ENCODE data around the gene MASP2. TPM values are rescaled to one million over a fixed set of nuclear protein-coding genes. Genes with fewer than 3 reads are reported as not detected.
"Not testable (repeated sequence)": the region's sequence is repeated elsewhere in the genome, so short reads cannot be mapped to it uniquely, and the experiment has no call there.

The MASP2 gene
- under 1 TPM in 1 of 2 donors, not detected in 1; 0.02 TPM for polyA plus RNA-seq

GRCh38 chr1:11046625-11047365, at the start of gene MASP2:
MASP2 (minus strand) TSS chr1:11047239; CDS start chr1:11047207, 32 bp downstream.
- Histone ChIP-seq H3K27ac (ENCODE audit: low read depth in 2 of 2, low read length in 1 of 2) (no peak within 1 kb of the TSS), H3K4me1 (ENCODE audit: control insufficient read depth in 2 of 2, insufficient read depth in 2 of 2, low read length in 1 of 2) (no peaks in the 10 kb centered on the region), H3K27me3 (ENCODE audit: control insufficient read depth in 1 of 2, insufficient read depth in 2 of 2, low read length in 2 of 2) (no peaks in the 10 kb centered on the region), H3K36me3 (ENCODE audit: control insufficient read depth in 2 of 2, insufficient read depth in 2 of 2, low read length in 1 of 2) (no peaks in the 10 kb centered on the region), H3K4me3 (ENCODE audit: low read depth in 1 of 2, low read length in 2 of 2) (no peak within 1 kb of the TSS), H3K9me3 (ENCODE audit: control insufficient read depth in 2 of 2, insufficient read depth in 1 of 2, low read depth in 1 of 2, low read length in 1 of 2) (no peaks in the 10 kb centered on the region)
- 91 to 93% methylated on average over 27 to 28 of the region's 28 CpGs for WGBS, 2 donors

- H3K4me1 ChIP-seq (ENCODE audit: control insufficient read depth in 2 of 2, insufficient read depth in 2 of 2, low read length in 1 of 2); H3K9me3 ChIP-seq (ENCODE audit: control insufficient read depth in 2 of 2, insufficient read depth in 1 of 2, low read depth in 1 of 2, low read length in 1 of 2); H3K27ac ChIP-seq (ENCODE audit: low read depth in 2 of 2, low read length in 1 of 2); H3K27me3 ChIP-seq (ENCODE audit: control insufficient read depth in 1 of 2, insufficient read depth in 2 of 2, low read length in 2 of 2); H3K4me3 ChIP-seq (ENCODE audit: low read depth in 1 of 2, low read length in 2 of 2): not testable (repeated sequence)
- WGBS, 2 donors = 98 to 100% methylated on average over 2 of the region's 3 CpGs
- H3K36me3 ChIP-seq (ENCODE audit: control insufficient read depth in 2 of 2, insufficient read depth in 2 of 2, low read length in 1 of 2) = peaks cover 14 to 17% of the 10 kb centered on the region in 2 donors
Observed at GRCh38 chr1:11083784-11084183, 36.7 kb upstream of the MASP2 start.

- WGBS, 2 donors = 60 to 71% methylated on average over 12 of the region's 12 CpGs
- H3K9me3 ChIP-seq (ENCODE audit: control insufficient read depth in 2 of 2, insufficient read depth in 1 of 2, low read depth in 1 of 2, low read length in 1 of 2) = no peaks in the 10 kb centered on the region
- no peak overlapping the region for H3K4me3 ChIP-seq (ENCODE audit: low read depth in 1 of 2, low read length in 2 of 2)
- no peaks in the 10 kb centered on the region for H3K27me3 ChIP-seq (ENCODE audit: control insufficient read depth in 1 of 2, insufficient read depth in 2 of 2, low read length in 2 of 2)
- peaks cover 0 to 5% of the 10 kb centered on the region in 2 donors for H3K4me1 ChIP-seq (ENCODE audit: control insufficient read depth in 2 of 2, insufficient read depth in 2 of 2, low read length in 1 of 2)
- peaks cover 21% of the 10 kb centered on the region in 2 donors for H3K36me3 ChIP-seq (ENCODE audit: control insufficient read depth in 2 of 2, insufficient read depth in 2 of 2, low read length in 1 of 2)
- H3K27ac ChIP-seq (ENCODE audit: low read depth in 2 of 2, low read length in 1 of 2) = no peak overlapping the region
Observed at GRCh38 chr1:11080931-11081330, 33.9 kb upstream of the MASP2 start.

- Histone ChIP-seq H3K4me1 (ENCODE audit: control insufficient read depth in 2 of 2, insufficient read depth in 2 of 2, low read length in 1 of 2) (peaks cover 0 to 5% of the 10 kb centered on the region in 2 donors), H3K4me3 (ENCODE audit: low read depth in 1 of 2, low read length in 2 of 2) (no peak overlapping the region), H3K27me3 (ENCODE audit: control insufficient read depth in 1 of 2, insufficient read depth in 2 of 2, low read length in 2 of 2) (no peaks in the 10 kb centered on the region), H3K27ac (ENCODE audit: low read depth in 2 of 2, low read length in 1 of 2) (no peak overlapping the region), H3K9me3 (ENCODE audit: control insufficient read depth in 2 of 2, insufficient read depth in 1 of 2, low read depth in 1 of 2, low read length in 1 of 2) (no peaks in the 10 kb centered on the region), H3K36me3 (ENCODE audit: control insufficient read depth in 2 of 2, insufficient read depth in 2 of 2, low read length in 1 of 2) (peaks cover 21 to 31% of the 10 kb centered on the region in 2 donors)
- 87 to 91% methylated on average over 2 of the region's 2 CpGs for WGBS, 2 donors
Observed at GRCh38 chr1:11078631-11079030, 31.6 kb upstream of the MASP2 start.

GRCh38 chr1:11073398-11073797, 26.4 kb upstream of the MASP2 start:
- H3K27me3 ChIP-seq (ENCODE audit: control insufficient read depth in 1 of 2, insufficient read depth in 2 of 2, low read length in 2 of 2); H3K9me3 ChIP-seq (ENCODE audit: control insufficient read depth in 2 of 2, insufficient read depth in 1 of 2, low read depth in 1 of 2, low read length in 1 of 2); H3K27ac ChIP-seq (ENCODE audit: low read depth in 2 of 2, low read length in 1 of 2); H3K4me3 ChIP-seq (ENCODE audit: low read depth in 1 of 2, low read length in 2 of 2); H3K4me1 ChIP-seq (ENCODE audit: control insufficient read depth in 2 of 2, insufficient read depth in 2 of 2, low read length in 1 of 2): not testable (repeated sequence)
- 82 to 84% methylated on average over 7 of the region's 7 CpGs for WGBS, 2 donors
- H3K36me3 ChIP-seq (ENCODE audit: control insufficient read depth in 2 of 2, insufficient read depth in 2 of 2, low read length in 1 of 2) = peaks cover 26 to 51% of the 10 kb centered on the region in 2 donors

GRCh38 chr1:11072216-11072917, 25.3 kb upstream of the MASP2 start:
- no peak overlapping the region for H3K4me3 ChIP-seq (ENCODE audit: low read depth in 1 of 2, low read length in 2 of 2)

GRCh38 chr1:11071463-11072215, 24.6 kb upstream of the MASP2 start:
- H3K4me1 ChIP-seq (ENCODE audit: control insufficient read depth in 2 of 2, insufficient read depth in 2 of 2, low read length in 1 of 2) = no peaks in the 10 kb centered on the region
- no peak overlapping the region for H3K27ac ChIP-seq (ENCODE audit: low read depth in 2 of 2, low read length in 1 of 2)
- no peak overlapping the region for H3K4me3 ChIP-seq (ENCODE audit: low read depth in 1 of 2, low read length in 2 of 2)
- H3K9me3 ChIP-seq (ENCODE audit: control insufficient read depth in 2 of 2, insufficient read depth in 1 of 2, low read depth in 1 of 2, low read length in 1 of 2) = no peaks in the 10 kb centered on the region
- H3K27me3 ChIP-seq (ENCODE audit: control insufficient read depth in 1 of 2, insufficient read depth in 2 of 2, low read length in 2 of 2) = no peaks in the 10 kb centered on the region
- H3K36me3 ChIP-seq (ENCODE audit: control insufficient read depth in 2 of 2, insufficient read depth in 2 of 2, low read length in 1 of 2) = peaks cover 28 to 53% of the 10 kb centered on the region in 2 donors
- 54 to 58% methylated on average over 15 of the region's 15 CpGs for WGBS, 2 donors

More at GRCh38 chr1:11072216-11072917, 25.3 kb upstream of the MASP2 start:
- Histone ChIP-seq H3K4me1 (ENCODE audit: control insufficient read depth in 2 of 2, insufficient read depth in 2 of 2, low read length in 1 of 2) (no peaks in the 10 kb centered on the region), H3K9me3 (ENCODE audit: control insufficient read depth in 2 of 2, insufficient read depth in 1 of 2, low read depth in 1 of 2, low read length in 1 of 2) (no peaks in the 10 kb centered on the region), H3K36me3 (ENCODE audit: control insufficient read depth in 2 of 2, insufficient read depth in 2 of 2, low read length in 1 of 2) (peaks cover 30 to 58% of the 10 kb centered on the region in 2 donors), H3K27me3 (ENCODE audit: control insufficient read depth in 1 of 2, insufficient read depth in 2 of 2, low read length in 2 of 2) (no peaks in the 10 kb centered on the region), H3K27ac (ENCODE audit: low read depth in 2 of 2, low read length in 1 of 2) (no peak overlapping the region)
- WGBS, 2 donors = 56 to 62% methylated on average over 13 of the region's 13 CpGs

GRCh38 chr1:11070876-11071275, 23.8 kb upstream of the MASP2 start:
- 80 to 81% methylated on average over 11 of the region's 11 CpGs for WGBS, 2 donors
- H3K27ac ChIP-seq (ENCODE audit: low read depth in 2 of 2, low read length in 1 of 2) = no peak overlapping the region
- no peaks in the 10 kb centered on the region for H3K27me3 ChIP-seq (ENCODE audit: control insufficient read depth in 1 of 2, insufficient read depth in 2 of 2, low read length in 2 of 2)
- peaks cover 30 to 48% of the 10 kb centered on the region in 2 donors for H3K36me3 ChIP-seq (ENCODE audit: control insufficient read depth in 2 of 2, insufficient read depth in 2 of 2, low read length in 1 of 2)
- no peak overlapping the region for H3K4me3 ChIP-seq (ENCODE audit: low read depth in 1 of 2, low read length in 2 of 2)
- H3K9me3 ChIP-seq (ENCODE audit: control insufficient read depth in 2 of 2, insufficient read depth in 1 of 2, low read depth in 1 of 2, low read length in 1 of 2) = no peaks in the 10 kb centered on the region
- H3K4me1 ChIP-seq (ENCODE audit: control insufficient read depth in 2 of 2, insufficient read depth in 2 of 2, low read length in 1 of 2) = no peaks in the 10 kb centered on the region

- Histone ChIP-seq H3K27ac (ENCODE audit: low read depth in 2 of 2, low read length in 1 of 2) (no peak overlapping the region), H3K36me3 (ENCODE audit: control insufficient read depth in 2 of 2, insufficient read depth in 2 of 2, low read length in 1 of 2) (peaks cover 30 to 44% of the 10 kb centered on the region in 2 donors), H3K4me3 (ENCODE audit: low read depth in 1 of 2, low read length in 2 of 2) (no peak overlapping the region)
Observed at GRCh38 chr1:11068600-11069473, 21.8 kb upstream of the MASP2 start.

More at GRCh38 chr1:11068600-11069473, 21.8 kb upstream of the MASP2 start:
- Histone ChIP-seq H3K27me3 (ENCODE audit: control insufficient read depth in 1 of 2, insufficient read depth in 2 of 2, low read length in 2 of 2) (no peaks in the 10 kb centered on the region), H3K4me1 (ENCODE audit: control insufficient read depth in 2 of 2, insufficient read depth in 2 of 2, low read length in 1 of 2) (no peaks in the 10 kb centered on the region), H3K9me3 (ENCODE audit: control insufficient read depth in 2 of 2, insufficient read depth in 1 of 2, low read depth in 1 of 2, low read length in 1 of 2) (no peaks in the 10 kb centered on the region)
- WGBS, 2 donors = 85 to 87% methylated on average over 17 of the region's 17 CpGs

Measured in esophagus (tissue), 2 donors.